ENCODE results near the gene MMP28. TPM values are rescaled to one million over a fixed set of nuclear protein-coding genes. Genes with fewer than 3 reads are reported as not detected.

Gene MMP28
- total RNA-seq, 4 donors from 2014 or later: 104 to 368 (median 128) TPM

DNA sequence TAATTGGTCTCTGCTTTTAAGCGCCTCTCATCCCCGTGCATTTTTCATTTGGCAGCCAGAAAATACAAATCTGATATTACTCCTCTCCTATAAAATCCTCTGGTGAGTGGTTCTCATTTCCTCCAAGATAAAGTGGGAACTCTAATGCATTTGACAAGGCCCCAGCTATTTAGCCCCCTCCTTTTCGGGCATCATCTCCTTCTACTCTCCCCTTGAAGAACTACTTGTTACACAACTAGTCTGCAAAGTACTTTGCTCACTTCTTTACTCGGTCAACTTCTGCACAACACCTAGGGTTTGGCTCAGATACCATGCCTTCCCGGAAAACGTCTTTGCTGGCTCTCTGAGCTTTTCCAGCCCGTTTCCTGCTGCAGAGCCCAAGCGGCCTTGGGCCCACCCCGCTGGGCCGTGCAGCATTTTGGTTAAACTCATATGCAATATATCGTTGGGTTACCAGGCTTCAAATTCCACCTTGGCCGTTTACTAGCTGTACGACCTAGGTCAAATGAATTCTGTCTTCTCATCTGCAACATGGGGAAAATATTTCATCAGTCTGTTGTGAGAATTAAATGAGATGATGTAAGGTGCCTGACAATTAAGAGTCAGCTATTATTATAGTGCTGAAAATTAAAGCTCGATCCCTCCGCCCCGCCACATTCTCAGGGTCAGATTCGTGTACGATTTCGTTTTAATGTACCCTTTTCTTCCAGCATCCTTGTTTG is 13.0 kb upstream of the MMP28 start:
- Histone ChIP-seq H3K27ac (peak overlapping the region; percentile 92 to 96 (median 95)), H3K27me3 (no peaks in the 10 kb centered on the region), H3K4me3 (peak overlapping the region in 3 of 4 donors; percentile 70 to 82 (median 74)), H3K9me3 (no peaks in the 10 kb centered on the region), H3K4me1 (peaks cover 10 to 49% (median 29%) of the 10 kb centered on the region in 4 donors), H3K36me3 (no peaks in the 10 kb centered on the region)
- in situ Hi-C loops (cut with MboI; ENCODE audit: low pct_ligation_motif_present in 1 of 4, low pct_unique_long_range_greater_than_20kb in 1 of 4, low sequenced_read_pairs in 3 of 4) (no loop called here), intact Hi-C loops (cut with DNase I; ENCODE audit: low total_unique reads) (no loop called here)
- WGBS, 2 donors (ENCODE audit: low coverage in 1 of 2): 28 to 30% methylated on average over 9 to 19 of the region's 19 CpGs
- TF ChIP-seq CTCF (IDR thresholded peaks at IDR 0.05): no peak
- no peak for TF ChIP-seq POLR2AphosphoS5 (IDR thresholded peaks at IDR 0.05)
- TF ChIP-seq POLR2A (IDR thresholded peaks at IDR 0.05): no peak
- no peak for TF ChIP-seq EP300 (IDR thresholded peaks at IDR 0.05; ENCODE audit: low read depth)
- no peak for DNase-seq

DNA sequence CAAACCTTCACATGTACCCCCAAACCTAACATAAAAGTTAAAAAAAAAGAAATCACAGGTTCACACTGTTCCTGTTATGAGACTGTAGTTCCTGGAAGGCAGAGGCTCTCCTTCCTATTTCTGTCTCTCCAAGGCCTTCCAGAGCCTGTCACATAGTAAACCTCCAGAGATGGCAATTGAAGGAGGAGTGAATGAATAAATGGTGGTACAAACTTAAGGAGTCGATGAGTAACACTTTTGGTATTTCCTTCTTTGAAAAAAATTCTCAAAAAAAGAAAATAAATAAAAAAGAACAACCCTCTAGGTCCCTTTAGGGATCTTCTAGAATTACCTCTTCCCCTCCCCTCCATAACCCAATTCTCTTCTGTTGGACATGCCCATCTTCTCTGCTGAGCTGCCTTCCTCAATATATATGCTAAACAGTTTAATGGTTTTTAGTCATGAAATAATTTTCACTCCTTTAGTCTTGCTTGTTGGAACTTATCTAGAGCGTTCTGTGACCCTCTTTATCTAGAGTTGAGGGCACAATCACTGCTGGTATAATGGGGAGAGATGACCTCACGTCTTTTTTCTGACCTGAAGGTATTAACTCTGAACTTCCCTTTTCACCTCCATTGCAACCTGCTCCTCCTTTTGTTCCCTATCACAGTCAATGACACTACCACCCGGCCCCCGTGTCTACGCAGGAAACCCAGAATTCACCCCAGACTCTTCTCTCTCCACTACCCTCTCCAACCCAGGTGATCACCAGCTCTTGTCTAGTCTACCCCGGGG is 12.1 kb upstream of the MMP28 start:
- Histone ChIP-seq H3K4me1 (peaks cover 10 to 44% (median 29%) of the 10 kb centered on the region in 4 donors), H3K27me3 (no peaks in the 10 kb centered on the region), H3K36me3 (no peaks in the 10 kb centered on the region), H3K27ac (no peak overlapping the region), H3K9me3 (no peaks in the 10 kb centered on the region), H3K4me3 (no peak overlapping the region)
- no peak for TF ChIP-seq POLR2AphosphoS5 (IDR thresholded peaks at IDR 0.05)
- TF ChIP-seq CTCF (IDR thresholded peaks at IDR 0.05): no peak
- no peak for TF ChIP-seq EP300 (IDR thresholded peaks at IDR 0.05; ENCODE audit: low read depth)
- TF ChIP-seq POLR2A (IDR thresholded peaks at IDR 0.05): no peak
- intact Hi-C loops (cut with DNase I; ENCODE audit: low total_unique reads): no loop called here
- in situ Hi-C loops (cut with MboI; ENCODE audit: low pct_ligation_motif_present in 1 of 4, low pct_unique_long_range_greater_than_20kb in 1 of 4, low sequenced_read_pairs in 3 of 4): no loop called here
- DNase-seq: no peak
- WGBS, 2 donors (ENCODE audit: low coverage in 1 of 2): 82 to 92% methylated on average over 3 to 7 of the region's 7 CpGs

DNA sequence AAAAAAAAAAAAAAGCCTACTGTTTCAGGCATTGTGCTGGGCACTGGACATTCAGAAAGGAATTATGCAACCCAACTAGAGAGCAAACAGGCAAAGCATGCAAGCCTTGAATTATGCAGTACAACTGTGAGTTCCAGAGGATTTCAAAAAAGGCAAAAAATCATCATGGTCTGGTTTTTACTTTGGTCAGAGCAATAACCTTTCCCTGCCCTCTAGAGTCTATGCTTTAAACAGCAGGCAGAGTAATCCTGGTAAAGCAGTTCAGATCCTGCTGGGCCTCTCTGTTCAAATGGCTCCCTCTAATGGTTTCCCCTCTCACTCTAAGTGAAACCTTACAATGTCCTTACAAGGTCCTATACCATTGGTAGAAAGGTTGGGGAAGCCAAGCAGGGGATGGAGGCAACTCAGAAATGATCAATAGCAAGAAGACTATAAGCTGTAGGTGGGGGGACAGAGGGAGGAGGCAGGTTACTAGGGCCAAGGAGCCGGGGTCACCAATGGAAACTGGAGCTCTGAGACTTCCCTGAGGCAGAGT is 9.3 kb upstream of the MMP28 start:
- Histone ChIP-seq H3K36me3 (no peaks in the 10 kb centered on the region), H3K4me3 (no peak overlapping the region), H3K27me3 (no peaks in the 10 kb centered on the region), H3K4me1 (peaks cover 25 to 50% (median 35%) of the 10 kb centered on the region in 4 donors), H3K27ac (peak overlapping the region in 2 of 4 donors; percentile 33 to 42), H3K9me3 (no peaks in the 10 kb centered on the region)
- 0 to 28% methylated on average over 1 of the region's 1 CpG for WGBS, 2 donors (ENCODE audit: low coverage in 1 of 2)
- TF ChIP-seq POLR2AphosphoS5 (IDR thresholded peaks at IDR 0.05) (no peak), CTCF (IDR thresholded peaks at IDR 0.05) (peak; percentile 78 to 97 (median 84))
- peak; percentile 50 for DNase-seq
- intact Hi-C loops (cut with DNase I; ENCODE audit: low total_unique reads) (loop anchor here (1.0 kb wide), 1 partner anchor 40 kb away; no protein-coding TSS in a partner anchor), in situ Hi-C loops (cut with MboI; ENCODE audit: low pct_ligation_motif_present in 1 of 4, low pct_unique_long_range_greater_than_20kb in 1 of 4, low sequenced_read_pairs in 3 of 4) (loop anchor here in 2 of 4 donors (5.0 kb wide), 1 partner anchor 37 kb away; no protein-coding TSS in a partner anchor)

DNA sequence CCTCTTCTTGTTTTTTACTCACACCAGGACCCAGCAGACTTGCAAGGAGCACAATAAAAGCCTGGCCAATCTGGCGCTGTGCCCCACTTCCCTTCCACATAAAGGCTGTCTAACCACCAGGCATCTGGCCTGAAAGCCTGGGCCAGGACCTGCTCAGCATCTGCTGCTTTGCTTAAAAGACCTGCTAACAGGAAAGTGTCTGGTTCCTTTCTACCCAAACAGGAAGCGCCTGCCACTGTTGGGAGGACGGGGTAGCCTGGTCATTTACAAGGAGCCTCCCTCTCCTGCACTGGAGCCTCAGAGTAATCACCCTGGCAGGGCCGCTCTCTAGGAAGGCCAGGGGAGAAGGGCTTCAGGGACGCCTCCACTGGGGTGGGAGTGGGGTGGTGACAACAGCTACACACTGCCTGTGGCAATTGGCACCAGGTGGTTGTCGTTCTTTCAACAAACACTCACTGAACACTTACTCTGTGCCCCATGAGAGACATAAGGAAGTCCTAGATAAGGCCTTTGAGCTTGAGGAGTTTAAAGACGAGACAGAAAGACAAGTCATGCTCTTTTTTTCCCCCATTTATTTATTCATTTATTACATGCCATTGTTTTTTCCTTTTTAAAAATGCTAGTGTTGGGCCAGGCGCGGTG is 6.3 kb upstream of the MMP28 start:
- H3K4me1 ChIP-seq: peaks cover 24 to 44% (median 34%) of the 10 kb centered on the region in 4 donors
- H3K4me3 ChIP-seq: no peak overlapping the region
- in situ Hi-C loops (cut with MboI; ENCODE audit: low pct_ligation_motif_present in 1 of 4, low pct_unique_long_range_greater_than_20kb in 1 of 4, low sequenced_read_pairs in 3 of 4) (loop anchor here in 2 of 4 donors (5.0 kb wide), 1 partner anchor 34 kb away; no protein-coding TSS in a partner anchor), intact Hi-C loops (cut with DNase I; ENCODE audit: low total_unique reads) (no loop called here)
- H3K27ac ChIP-seq: peak overlapping the region; percentile 75 to 82 (median 78)
- H3K9me3 ChIP-seq: no peaks in the 10 kb centered on the region
- no peaks in the 10 kb centered on the region for H3K36me3 ChIP-seq
- 18 to 41% methylated on average over 2 to 9 of the region's 9 CpGs for WGBS, 2 donors (ENCODE audit: low coverage in 1 of 2)
- DNase-seq: peak; percentile 81
- H3K27me3 ChIP-seq: no peaks in the 10 kb centered on the region
- TF ChIP-seq POLR2AphosphoS5 (IDR thresholded peaks at IDR 0.05) (peak; percentile 58 to 92 (median 88)), POLR2A (IDR thresholded peaks at IDR 0.05) (no peak), CTCF (IDR thresholded peaks at IDR 0.05) (no peak)

Measured in transverse colon (tissue), 4 donors.